ENCODE results near the gene SKAP2. TPM values are rescaled to one million over a fixed set of nuclear protein-coding genes. Genes with fewer than 3 reads are reported as not detected.

The SKAP2 gene
- total and polyA plus RNA-seq, 10 of the 15 experiments (the other 5 are each of a cell fraction or from before 2014, with no cell fraction given) = 10.9 to 40.6 (median 23.5) TPM

DNA sequence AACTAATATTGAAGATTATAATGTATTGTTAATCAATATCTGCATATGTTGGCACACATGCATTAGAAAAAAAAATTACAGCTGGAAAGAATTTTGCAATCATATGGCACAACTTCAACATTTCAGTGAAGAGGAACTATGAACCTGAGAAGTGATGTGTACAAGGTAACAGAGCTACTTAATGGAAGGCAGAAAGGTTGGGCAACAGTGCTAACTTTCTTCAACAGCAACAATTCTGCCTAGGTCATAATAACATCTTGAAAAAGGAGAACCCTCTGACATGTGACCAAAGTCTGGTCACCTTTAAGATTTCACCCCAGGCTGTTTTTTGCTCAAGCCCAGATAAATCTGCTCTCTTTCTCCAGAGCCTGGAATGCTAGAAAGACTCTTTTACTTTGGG lies 47.9 kb upstream of the SKAP2 start:
- Histone ChIP-seq H3K9me3 (replicated peaks; ENCODE audit: control insufficient read depth, insufficient read depth, low read length) (no peaks in the 10 kb centered on the region), H3K27ac (ENCODE audit: control insufficient read depth, insufficient read depth) (no peak overlapping the region), H3K4me1 (ENCODE audit: control insufficient read depth, insufficient read depth, low read length) (no peaks in the 10 kb centered on the region), H3K27me3 (replicated peaks in 1 of 2; ENCODE audit: control insufficient read depth in 2 of 2, insufficient read depth in 2 of 2, low read length in 1 of 2) (no peaks in the 10 kb centered on the region), H3K4me3 (no peak overlapping the region), H3K36me3 (ENCODE audit: control insufficient read depth in 2 of 2, insufficient read depth in 2 of 2, low read length in 1 of 2) (no peaks in the 10 kb centered on the region), H2AFZ (ENCODE audit: control insufficient read depth, low read depth, low read length) (no peak overlapping the region), H4K20me1 (ENCODE audit: control insufficient read depth, insufficient read depth) (no peaks in the 10 kb centered on the region), H3K4me2 (ENCODE audit: control insufficient read depth, insufficient read depth) (no peak overlapping the region), H3K9ac (ENCODE audit: control insufficient read depth, insufficient read depth, low read length) (no peak overlapping the region), H3K79me2 (ENCODE audit: control insufficient read depth, insufficient read depth, low read length) (no peaks in the 10 kb centered on the region)
- DNase-seq (ENCODE audit: low read depth, low spot score) = no peak
- TF ChIP-seq TARDBP (IDR thresholded peaks at IDR 0.05; ENCODE audit: borderline replicate concordance) (no peak), RUNX3 (IDR thresholded peaks at IDR 0.05; ENCODE audit: low read length) (no peak), E2F8 (IDR thresholded peaks at IDR 0.05; ENCODE audit: low read depth, partially characterized antibody) (no peak), SUZ12 (IDR thresholded peaks at IDR 0.05; ENCODE audit: unreplicated experiment) (no peak), SRF (IDR thresholded peaks at IDR 0.05; ENCODE audit: low read depth in 2 of 2, low read length in 2 of 2) (no peak), HSF1 (IDR thresholded peaks at IDR 0.05; ENCODE audit: low read depth, low read length) (no peak), ZSCAN29 (IDR thresholded peaks at IDR 0.05) (no peak), BRCA1 (IDR thresholded peaks at IDR 0.05; ENCODE audit: low read depth, low read length) (no peak), MEF2B (IDR thresholded peaks at IDR 0.05; ENCODE audit: partially characterized antibody, poor library complexity, severe bottlenecking) (no peak), E2F4 (IDR thresholded peaks at IDR 0.05; ENCODE audit: low read depth, low read length) (no peak), BACH1 (IDR thresholded peaks at IDR 0.05; ENCODE audit: borderline replicate concordance) (no peak), ZZZ3 (IDR thresholded peaks at IDR 0.05; ENCODE audit: control insufficient read depth, insufficient read length, low read depth) (no peak)
- TF ChIP-seq, protein P1, sequence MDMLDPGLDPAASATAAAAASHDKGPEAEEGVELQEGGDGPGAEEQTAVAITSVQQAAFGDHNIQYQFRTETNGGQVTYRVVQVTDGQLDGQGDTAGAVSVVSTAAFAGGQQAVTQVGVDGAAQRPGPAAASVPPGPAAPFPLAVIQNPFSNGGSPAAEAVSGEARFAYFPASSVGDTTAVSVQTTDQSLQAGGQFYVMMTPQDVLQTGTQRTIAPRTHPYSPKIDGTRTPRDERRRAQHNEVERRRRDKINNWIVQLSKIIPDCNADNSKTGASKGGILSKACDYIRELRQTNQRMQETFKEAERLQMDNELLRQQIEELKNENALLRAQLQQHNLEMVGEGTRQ (IDR thresholded peaks at IDR 0.05; ENCODE audit: borderline replicate concordance, low read depth, low read length) = no peak
- TF ChIP-seq, protein P2, sequence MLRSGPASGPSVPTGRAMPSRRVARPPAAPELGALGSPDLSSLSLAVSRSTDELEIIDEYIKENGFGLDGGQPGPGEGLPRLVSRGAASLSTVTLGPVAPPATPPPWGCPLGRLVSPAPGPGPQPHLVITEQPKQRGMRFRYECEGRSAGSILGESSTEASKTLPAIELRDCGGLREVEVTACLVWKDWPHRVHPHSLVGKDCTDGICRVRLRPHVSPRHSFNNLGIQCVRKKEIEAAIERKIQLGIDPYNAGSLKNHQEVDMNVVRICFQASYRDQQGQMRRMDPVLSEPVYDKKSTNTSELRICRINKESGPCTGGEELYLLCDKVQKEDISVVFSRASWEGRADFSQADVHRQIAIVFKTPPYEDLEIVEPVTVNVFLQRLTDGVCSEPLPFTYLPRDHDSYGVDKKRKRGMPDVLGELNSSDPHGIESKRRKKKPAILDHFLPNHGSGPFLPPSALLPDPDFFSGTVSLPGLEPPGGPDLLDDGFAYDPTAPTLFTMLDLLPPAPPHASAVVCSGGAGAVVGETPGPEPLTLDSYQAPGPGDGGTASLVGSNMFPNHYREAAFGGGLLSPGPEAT (IDR thresholded peaks at IDR 0.05; ENCODE audit: low read depth) = no peak
- RAD21 ChIA-PET (ENCODE audit: unreplicated experiment) = no interaction called here
- in situ Hi-C loops (cut with MboI) = no loop called here
- FAIRE-seq = no peak
- intact Hi-C loops (cut with micrococcal nuclease; ENCODE audit: unreplicated experiment) = no loop called here
- CTCF ChIA-PET = no interaction called here
- BruUV-seq (replicated peaks) = no TSS peak
- no peak for ATAC-seq
- POLR2A ChIA-PET = no interaction called here
- SMC1A ChIA-PET (ENCODE audit: uncharacterized antibody, unreplicated experiment) = no interaction called here

All from GM12878 (cell line).